HL-60 (cell line): Measurements from ENCODE around the gene FGF12.

Experiments
- CTCF ChIP-seq: IDR thresholded peaks from one replicate; pipeline ENCODE4 v1.5.1; 2011; ENCODE audit warnings: low read length, control low read depth, inconsistent platforms; ENCODE audit not compliant: insufficient read depth
- GABPA ChIP-seq: IDR thresholded peaks from 2 replicates; pipeline ENCODE4 v1.6.1; 2012; ENCODE audit warnings: low read depth
- POLR2AphosphoS5 ChIP-seq: IDR thresholded peaks from 2 replicates; pipeline ENCODE4 v1.6.1; 2012; ENCODE audit warnings: low read depth
- SPI1 ChIP-seq: IDR thresholded peaks from 2 replicates; pipeline ENCODE4 v1.6.1; 2012; ENCODE audit warnings: low read depth, mild to moderate bottlenecking, borderline replicate concordance
- TF ChIP-seq, protein P1 (sequence below): IDR thresholded peaks from 2 replicates; pipeline ENCODE4 v1.6.1; 2012; ENCODE audit warnings: low read depth; ENCODE audit not compliant: insufficient replicate concordance

DNA sequence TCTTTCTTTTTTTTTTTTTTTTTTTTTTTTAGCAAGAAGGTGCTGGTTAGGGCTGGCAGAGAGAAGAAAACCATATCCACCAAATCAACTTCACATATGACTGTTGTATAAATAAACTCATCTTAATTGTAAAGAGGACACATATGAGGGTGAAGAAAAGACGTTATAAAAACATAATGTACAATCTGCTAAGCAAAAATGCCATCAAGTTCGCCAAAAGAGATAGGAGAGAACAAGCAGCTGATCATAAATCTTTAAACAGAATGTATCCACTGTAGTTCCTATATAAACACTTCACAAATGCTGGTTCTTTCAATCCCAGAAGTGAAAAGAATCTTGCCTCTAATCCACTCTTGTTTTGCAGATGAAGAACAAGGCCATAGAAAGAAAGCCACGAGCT lies 9.2 kb downstream of the FGF12 start:
- TF ChIP-seq CTCF, result no peak
- TF ChIP-seq, protein P1, sequence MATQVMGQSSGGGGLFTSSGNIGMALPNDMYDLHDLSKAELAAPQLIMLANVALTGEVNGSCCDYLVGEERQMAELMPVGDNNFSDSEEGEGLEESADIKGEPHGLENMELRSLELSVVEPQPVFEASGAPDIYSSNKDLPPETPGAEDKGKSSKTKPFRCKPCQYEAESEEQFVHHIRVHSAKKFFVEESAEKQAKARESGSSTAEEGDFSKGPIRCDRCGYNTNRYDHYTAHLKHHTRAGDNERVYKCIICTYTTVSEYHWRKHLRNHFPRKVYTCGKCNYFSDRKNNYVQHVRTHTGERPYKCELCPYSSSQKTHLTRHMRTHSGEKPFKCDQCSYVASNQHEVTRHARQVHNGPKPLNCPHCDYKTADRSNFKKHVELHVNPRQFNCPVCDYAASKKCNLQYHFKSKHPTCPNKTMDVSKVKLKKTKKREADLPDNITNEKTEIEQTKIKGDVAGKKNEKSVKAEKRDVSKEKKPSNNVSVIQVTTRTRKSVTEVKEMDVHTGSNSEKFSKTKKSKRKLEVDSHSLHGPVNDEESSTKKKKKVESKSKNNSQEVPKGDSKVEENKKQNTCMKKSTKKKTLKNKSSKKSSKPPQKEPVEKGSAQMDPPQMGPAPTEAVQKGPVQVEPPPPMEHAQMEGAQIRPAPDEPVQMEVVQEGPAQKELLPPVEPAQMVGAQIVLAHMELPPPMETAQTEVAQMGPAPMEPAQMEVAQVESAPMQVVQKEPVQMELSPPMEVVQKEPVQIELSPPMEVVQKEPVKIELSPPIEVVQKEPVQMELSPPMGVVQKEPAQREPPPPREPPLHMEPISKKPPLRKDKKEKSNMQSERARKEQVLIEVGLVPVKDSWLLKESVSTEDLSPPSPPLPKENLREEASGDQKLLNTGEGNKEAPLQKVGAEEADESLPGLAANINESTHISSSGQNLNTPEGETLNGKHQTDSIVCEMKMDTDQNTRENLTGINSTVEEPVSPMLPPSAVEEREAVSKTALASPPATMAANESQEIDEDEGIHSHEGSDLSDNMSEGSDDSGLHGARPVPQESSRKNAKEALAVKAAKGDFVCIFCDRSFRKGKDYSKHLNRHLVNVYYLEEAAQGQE, result no peak
- no peak for TF ChIP-seq POLR2AphosphoS5
- no peak for TF ChIP-seq GABPA
- TF ChIP-seq SPI1, result no peak
